HUES48 (cell line): ENCODE results near the gene ARMH2.
"Not testable (repeated sequence)": the region's sequence is repeated elsewhere in the genome, so short reads cannot be mapped to it uniquely, and the experiment has no call there.

Experiments
- H3K27ac ChIP-seq: one replicate; pipeline ENCODE4 v1.7.0; 2013; ENCODE audit warnings: low read depth, low read length, inconsistent platforms
- H3K27me3 ChIP-seq: 2 replicates; pipeline ENCODE4 v1.6.1; 2013; ENCODE audit warnings: mild to moderate bottlenecking, low read length; ENCODE audit not compliant: control insufficient read depth, insufficient read depth
- H3K36me3 ChIP-seq: 2 replicates; pipeline ENCODE4 v1.6.1; 2013; ENCODE audit warnings: low read length; ENCODE audit not compliant: control insufficient read depth, insufficient read depth
- H3K4me1 ChIP-seq: 2 replicates; pipeline ENCODE4 v1.6.1; 2013; ENCODE audit warnings: mild to moderate bottlenecking, low read length; ENCODE audit not compliant: control insufficient read depth, insufficient read depth
- H3K4me3 ChIP-seq: 2 replicates; pipeline ENCODE4 v1.5.1; 2013; ENCODE audit warnings: mild to moderate bottlenecking, low read depth, low read length
- H3K9ac ChIP-seq: 2 replicates; pipeline ENCODE4 v1.6.1; 2013; ENCODE audit warnings: mild to moderate bottlenecking, low read depth, low read length, moderate library complexity
- H3K9me3 ChIP-seq: 2 replicates; pipeline ENCODE4 v1.6.1; 2013; ENCODE audit warnings: low read length; ENCODE audit not compliant: control insufficient read depth, insufficient read depth

ARMH2 gene

GRCh38 chr6:24750878-24751277, 47.8 kb downstream of the ARMH2 start:
- H3K4me3 ChIP-seq, H3K27ac ChIP-seq, H3K9me3 ChIP-seq, H3K36me3 ChIP-seq, H3K27me3 ChIP-seq, H3K9ac ChIP-seq, H3K4me1 ChIP-seq: not testable (repeated sequence)

- Histone ChIP-seq H3K4me1 (no peaks in the 10 kb centered on the region), H3K27ac (no peak overlapping the region), H3K9me3 (no peaks in the 10 kb centered on the region), H3K36me3 (no peaks in the 10 kb centered on the region), H3K9ac (no peak overlapping the region), H3K4me3 (no peak overlapping the region), H3K27me3 (no peaks in the 10 kb centered on the region)
These were observed 49.4 kb downstream of the ARMH2 start for GRCh38 chr6:24749297-24749696.
